ENCODE results near the gene TPP2.

TPP2 gene

DNA sequence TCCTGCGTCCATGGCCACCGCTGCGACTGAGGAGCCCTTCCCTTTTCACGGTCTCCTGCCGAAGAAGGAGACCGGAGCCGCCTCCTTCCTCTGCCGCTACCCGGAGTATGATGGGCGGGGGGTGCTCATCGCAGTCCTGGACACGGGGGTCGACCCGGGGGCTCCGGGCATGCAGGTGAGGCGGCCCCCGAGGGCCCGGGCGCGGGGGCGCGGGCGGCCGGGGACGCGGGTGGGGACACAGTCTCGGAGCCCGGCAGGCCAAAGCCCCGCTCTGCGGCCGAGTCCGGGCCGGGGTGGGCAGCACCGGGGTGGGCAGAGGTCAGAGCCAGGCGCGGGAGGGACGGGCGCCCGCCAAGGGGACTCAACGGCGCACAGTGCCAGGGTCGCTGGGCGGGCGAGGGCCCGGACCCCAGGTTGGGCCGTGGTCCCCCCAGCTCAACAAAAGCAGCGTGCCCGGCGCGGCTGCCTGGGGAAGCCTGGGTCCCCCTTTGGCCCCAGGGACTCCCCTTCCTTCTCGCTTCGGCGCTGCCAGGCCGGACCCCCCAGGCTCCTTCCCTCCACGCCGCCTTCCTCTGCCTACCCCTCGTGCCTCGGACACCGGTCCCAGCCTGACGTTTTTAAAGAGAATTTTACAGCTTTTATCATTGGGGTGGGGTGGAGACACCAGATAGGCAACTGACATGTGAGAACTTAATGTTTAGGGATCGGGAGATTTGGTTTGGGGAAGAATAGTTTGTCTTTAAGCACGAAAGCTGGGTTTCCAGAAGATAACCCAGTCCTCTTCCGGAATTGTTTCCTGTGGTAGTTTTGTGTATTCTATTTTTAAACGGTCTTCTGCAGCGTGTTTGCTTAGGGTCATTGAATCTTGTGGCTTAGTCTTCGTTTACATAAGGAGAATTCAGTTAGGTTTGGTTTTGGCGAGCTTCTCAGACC, 509 bp downstream of the TPP2 start:
- DNase-seq (ENCODE audit: low read depth): no peak

DNA sequence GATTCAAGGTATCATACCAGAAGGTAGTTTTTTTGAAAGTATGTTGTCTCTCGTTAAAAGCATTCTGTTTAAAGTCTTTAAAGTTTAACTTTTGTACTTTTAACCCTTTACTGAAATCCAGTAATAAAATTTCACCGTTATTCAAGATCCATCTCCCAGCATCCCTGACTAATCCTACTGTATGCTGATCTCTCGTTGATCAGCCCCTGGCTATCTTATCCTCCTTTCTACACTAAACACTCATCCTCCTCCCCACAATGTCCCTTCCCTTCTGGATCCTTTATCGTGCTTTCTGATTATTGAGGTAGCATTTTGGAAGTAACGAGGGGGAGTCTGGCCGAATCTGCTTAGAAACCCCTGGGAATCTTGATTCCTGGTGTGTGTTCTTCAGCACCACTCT, 1.3 kb downstream of the TPP2 start:
- no peak for DNase-seq (ENCODE audit: low read depth)

DNA sequence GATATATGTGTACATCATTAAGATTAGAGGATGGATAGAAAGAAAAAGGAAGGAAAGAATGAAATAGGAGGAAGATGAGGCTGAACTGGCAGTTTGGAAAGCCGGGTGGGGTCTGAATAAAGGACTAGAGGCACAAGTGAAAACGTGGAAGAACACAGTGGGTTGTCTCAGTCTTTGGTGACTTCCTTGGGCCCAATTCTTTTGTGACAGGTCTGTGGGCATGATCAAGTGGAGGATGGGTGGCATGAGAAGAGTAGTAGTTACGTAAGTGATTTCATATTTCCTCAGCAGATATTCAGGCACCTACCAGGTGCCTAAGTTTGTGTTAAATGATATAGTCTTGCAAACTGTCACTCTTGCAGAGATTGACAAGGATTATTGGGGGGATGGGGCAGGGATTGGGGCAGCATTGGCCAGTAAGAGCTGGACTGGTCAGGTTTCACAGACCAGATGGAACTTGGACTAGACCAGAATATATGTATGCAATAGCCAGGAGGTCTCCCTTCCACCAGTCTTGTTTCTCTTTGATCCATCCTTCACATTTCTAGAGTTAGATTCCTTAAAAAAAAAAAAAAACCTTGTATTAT, 2.7 kb downstream of the TPP2 start:
- no peak for DNase-seq (ENCODE audit: low read depth)

DNA sequence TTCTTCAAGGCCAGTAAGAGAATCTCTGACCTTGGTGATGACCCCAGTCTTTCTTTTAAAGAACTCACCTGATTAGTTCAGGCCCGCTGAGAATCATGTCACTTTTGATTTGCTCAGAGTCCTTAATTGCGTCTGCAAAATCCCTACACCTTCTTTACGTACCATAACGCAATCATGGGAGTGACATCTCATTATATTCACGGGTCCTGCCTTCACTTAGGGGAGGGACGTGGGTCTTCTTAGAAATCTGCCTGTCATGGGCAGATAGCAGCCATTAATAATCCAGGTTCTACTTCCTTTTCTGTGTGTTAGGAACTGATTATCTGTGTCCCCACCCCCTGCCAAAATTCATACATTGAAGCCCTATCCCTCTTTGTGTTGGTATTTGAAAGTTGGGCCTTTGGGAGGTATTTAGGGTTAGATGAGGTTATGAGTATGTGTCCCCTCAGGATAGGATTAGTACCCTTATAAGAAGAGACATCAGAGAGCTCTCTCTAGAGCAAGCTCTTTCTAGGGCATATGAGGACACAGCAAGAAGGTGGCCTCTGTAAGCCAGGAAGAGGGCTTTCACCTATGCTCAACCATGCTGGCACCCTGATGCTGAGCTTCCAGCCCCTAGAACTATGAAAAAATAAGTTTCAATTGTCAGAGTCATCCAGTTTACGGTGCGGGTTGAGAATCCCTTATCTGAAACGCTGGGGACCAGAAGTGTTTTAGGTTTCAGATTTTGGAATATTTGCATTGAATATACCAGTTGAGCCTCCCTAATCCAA, 9.9 kb downstream of the TPP2 start:
- DNase-seq (ENCODE audit: low read depth): no peak

DNA sequence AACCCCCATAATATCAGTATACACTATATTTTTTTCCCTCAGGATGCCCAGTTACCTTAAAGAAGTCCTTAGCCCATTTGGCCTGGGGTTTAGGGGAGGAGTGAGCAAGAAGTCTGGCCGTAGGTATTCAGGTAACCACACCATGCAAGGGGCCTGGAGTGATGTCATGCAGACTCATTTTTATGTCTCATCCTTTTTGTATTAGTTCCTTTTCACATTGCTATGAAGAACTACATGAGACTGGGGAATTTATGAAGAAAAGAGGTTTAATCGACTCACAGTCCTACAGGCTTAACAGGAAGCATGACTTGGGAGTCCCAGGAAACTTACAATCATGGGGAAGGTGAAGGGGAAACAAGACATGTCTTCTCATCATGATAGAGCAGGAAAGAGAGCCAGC, 12.2 kb downstream of the TPP2 start:
- no peak for DNase-seq (ENCODE audit: low read depth)

DNA sequence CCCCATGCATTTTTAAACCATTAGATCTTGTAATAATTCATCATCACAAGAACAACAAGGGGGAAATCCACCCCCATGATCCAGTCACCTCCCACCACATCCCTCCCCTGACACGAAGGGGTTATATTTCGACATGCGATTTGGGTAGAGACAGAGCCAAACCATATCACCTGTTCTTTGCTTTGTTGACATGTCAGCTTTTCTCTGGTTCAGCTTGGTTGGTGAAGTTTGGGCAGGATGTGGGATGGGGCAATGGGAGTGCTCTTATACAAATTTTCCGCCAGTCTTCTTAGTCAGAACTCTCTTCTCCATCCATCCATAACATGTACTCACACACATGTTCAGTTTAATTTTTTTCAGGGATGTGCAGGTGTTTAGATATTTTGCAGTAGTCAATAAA, 12.9 kb downstream of the TPP2 start:
- DNase-seq (ENCODE audit: low read depth): no peak

DNA sequence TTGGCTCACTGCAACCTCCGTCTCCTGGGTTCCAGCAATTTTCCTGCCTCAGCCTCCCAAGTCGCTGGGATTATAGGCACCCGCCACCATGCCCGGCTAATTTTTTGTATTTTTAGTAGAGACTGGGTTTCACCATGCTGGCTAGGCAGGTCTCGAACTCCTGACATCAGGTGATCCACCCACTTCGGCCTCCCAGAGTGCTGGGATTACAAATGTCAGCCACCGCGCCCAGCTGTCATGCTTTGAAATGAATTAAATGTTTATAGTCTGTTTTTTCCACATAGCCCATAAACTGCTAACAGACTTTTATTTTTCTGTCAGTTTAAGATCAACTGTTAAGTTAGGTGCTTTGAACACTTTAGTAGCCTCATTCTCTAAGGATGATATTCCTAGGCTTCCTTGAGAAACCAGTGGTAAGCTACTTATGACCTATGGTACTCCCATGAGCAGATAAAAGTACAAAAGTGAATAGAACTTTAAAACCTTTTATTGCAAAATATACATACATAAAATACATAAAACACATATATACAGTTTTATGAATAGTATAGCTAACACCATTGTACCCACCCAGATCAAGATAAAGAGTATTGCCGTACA, 13.6 kb downstream of the TPP2 start:
- DNase-seq (ENCODE audit: low read depth): no peak

DNA sequence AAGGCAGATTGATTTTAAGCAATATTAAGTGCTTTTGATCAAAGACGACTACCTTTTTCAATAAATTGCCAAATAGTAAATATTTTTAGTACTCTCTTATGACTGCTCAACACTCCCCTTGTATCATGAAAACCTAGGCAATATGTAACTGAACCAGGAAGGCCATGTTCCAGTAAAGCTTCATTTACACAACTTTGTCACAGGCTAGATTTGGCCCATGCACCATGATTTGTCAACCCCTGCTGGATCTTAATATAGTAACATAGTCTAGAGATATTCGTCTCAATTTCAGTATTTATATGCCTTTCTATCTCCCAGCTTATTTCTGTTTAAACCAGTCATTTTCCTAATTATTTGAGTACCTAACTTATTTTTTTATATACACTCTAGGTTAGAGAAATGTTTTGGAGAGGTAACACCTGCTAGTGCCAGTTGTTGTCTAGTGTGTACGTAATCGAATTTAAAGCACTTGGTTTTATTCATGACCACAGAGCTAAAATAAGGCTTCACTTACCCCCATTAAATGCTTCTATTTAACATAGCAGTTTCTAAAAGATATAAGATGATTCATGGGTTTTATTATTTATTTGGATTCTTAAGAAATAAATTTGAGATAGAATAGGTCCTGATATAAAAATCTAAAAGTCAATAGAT, 21.0 kb downstream of the TPP2 start:
- DNase-seq (ENCODE audit: low read depth): no peak

DNA sequence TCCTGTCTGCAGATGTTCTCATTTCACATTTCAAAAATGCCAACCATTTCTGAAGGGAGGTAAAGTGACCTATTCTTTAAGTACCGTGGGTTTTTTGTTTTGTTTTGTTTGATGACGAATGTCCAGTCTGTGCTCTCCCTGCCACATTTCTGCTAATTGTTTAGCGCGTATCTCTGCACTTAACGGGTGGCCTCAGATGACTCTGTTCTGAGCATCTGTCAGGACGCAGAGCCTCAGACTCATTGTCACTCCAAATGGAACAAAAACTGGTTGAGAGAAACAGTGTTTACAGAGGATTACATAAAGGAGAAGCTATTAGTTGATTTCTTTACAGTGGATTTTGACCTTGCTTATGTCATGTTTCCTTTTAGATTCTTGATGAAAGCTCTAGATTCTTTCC, 23.7 kb downstream of the TPP2 start:
- no peak for DNase-seq (ENCODE audit: low read depth)

DNA sequence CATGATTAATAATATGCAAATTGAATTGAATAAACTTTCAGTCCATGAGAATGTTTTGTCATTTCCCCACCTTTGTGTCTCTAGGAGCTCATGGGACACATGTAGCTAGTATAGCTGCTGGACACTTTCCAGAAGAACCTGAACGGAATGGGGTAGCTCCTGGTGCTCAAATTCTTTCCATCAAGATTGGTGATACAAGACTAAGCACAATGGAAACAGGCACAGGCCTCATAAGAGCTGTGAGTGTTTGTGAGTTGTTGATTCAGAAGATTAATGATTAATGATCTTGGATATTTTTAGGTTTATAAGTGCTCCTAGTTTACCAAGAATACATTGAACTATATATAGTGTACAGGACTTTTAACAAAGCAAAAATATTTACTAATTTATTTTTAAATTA, 30.1 kb downstream of the TPP2 start:
- no peak for DNase-seq (ENCODE audit: low read depth)

DNA sequence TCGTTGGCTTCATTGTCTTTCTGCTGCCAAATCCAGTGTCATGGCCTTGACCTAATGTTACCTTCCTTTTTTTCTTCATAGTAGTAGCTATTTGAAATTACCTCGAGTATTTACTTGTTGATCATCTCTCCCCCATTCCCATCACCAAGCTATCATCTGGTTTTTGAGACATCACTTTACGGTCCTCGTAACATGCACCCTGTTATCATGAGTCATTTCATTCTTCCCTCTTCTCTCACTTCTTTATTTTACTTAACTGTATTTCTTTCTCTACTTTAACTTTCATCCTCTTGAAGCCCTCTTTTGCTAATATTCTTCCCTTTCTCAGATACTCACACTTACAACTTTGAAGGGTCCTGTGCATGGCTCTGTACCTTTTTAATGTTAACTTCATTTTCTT, 31.8 kb downstream of the TPP2 start:
- DNase-seq (ENCODE audit: low read depth): no peak

DNA sequence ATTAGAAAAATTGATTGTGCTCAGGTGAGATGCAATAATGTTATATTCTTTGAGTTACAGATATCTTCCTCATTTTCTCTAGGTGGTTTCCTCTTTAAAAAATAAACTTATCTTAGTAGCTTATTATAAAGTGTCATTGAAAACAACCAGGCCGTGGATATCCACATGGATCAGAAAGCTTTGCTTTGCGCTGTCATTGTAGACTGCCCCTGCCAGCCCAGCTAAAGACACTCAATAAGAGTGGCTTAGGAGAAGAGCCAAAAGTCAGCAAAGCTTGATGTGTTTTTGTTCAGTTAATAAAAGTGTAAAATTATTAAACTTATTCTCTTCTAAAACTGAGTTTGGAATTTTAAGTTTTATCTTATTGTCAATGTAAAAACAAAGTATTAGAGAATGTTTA, 34.4 kb downstream of the TPP2 start:
- DNase-seq (ENCODE audit: low read depth): no peak

DNA sequence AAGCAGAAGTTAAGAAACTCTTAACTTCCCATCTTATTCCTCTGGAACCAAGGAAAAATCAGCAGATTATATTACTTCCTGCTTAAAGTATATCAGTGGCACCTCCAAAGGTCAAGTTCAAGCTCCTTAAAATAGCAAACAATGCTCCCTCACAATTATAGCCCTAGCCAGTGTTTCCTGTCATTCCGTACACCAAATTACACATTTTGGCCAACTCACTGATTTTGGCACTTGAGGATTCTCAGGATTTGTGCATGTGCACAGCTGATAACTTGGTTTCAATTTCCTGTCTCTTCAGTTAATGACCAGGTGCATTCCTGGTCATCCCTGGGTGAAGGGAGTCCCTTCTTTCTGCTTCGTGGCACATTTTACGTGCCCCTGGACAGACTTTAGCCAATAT, 42.0 kb downstream of the TPP2 start:
- no peak for DNase-seq (ENCODE audit: low read depth)

DNA sequence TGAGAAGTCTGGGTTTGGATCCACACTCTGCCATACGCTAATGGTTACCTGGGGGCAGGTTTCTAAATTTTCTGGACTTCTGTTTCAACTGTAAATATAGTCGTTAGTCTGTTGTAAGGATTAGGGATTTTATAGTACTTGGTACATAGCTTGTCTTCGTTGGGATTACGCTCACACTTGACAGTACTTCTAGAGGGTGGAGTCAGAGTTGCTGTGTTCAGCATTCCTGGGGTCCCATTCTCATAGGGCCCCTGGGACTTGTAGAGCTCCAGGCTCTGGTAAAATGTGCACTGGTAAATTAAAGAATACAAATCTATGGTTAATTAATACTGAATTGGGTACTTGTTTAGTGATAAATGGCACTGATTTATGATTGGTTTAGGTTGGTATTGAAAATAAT, 45.2 kb downstream of the TPP2 start:
- no peak for DNase-seq (ENCODE audit: low read depth)

DNA sequence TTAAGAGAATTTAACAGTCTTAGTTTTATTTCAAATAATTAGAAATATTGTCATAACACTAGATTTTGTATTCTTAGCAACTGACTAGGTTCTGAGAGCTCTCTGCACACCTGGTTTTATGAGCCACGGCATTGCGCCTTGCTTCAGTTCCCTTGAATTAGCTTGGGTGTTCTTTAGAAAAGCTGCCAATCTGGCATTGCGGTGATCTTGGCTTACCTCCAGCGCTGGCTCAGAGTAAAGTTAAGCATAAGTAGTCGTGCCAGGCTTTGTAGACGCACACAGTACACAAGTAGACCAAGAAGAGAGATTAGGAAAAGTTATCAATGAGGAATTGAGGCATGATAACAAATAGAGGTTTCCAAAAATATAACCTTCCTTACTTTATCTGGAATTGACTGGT, 45.7 kb downstream of the TPP2 start:
- DNase-seq (ENCODE audit: low read depth): no peak

DNA sequence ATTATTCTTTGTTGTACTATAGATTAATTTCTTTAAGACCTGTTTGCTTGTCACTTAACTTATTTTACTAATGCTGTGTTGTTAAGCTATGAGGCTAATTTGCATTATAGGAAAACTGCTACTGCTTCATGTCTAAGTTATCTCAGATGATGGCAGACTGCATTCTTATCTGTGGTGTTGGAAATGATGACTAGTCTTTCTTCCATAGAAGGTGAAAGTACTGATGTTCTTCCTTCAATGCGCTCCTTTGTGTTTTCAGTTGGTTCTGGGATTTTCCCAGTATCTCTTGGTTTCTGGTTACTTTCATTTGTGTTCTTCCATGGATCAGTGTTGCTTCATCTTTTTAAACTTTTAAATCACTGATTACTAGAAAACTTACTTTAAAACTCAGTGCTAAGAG, 46.9 kb downstream of the TPP2 start:
- no peak for DNase-seq (ENCODE audit: low read depth)

DNA sequence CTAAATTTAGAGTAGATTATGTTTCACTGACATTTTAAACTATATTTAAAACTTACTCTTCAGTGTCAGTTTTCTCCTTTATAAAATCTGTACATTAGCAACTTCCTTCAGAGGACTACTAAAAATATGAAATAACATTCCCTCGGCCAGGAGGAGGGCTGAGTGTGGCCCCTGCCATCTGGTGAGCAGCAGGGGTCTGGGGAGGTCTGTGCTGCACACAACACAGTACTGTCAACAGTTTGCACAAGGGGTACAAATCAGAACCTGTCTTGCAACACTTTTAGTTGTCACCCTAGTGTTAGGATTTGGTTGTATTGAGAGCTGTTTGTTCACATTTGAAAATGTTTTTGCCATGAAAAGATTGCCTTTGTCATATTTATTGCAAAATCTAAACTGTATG, 48.9 kb downstream of the TPP2 start:
- DNase-seq (ENCODE audit: low read depth): no peak

DNA sequence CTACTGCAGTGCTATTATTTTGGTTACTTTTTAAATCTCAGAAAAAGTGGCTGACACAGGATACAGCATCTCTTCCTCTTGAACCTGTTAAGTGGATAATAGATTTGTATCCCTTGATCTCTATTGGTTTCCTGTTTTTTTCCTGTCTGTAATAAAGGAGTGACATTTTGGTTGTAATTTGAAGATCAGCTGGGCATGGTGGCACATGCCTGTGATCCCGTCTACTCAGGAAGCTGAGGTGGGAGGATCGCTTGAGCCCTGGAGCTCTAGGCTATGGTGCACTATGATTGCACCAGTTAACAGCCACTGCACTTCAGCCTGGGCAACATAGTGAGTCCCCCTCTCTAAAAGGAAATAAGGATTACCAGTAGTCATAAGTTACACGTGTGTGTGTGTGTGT, 51.3 kb downstream of the TPP2 start:
- no peak for DNase-seq (ENCODE audit: low read depth)

DNA sequence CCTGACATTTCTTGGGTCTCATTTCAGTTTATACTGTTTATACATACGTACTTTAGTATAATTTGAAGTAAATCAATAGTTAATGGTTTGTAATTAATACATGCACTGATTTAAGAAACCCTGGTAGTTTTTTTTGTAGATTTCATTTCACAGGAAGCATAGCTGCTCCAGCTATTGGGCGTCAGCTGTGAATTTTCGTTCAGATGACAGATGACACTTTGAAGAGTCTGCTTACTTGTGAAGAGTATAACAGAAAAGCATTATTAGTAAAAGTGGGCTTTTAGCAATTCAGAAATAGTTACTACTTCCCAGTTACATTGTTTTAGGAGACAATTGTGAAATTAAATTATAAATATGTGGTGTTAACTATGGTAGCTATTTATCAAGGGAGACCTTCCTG, 53.7 kb downstream of the TPP2 start:
- DNase-seq (ENCODE audit: low read depth): no peak

DNA sequence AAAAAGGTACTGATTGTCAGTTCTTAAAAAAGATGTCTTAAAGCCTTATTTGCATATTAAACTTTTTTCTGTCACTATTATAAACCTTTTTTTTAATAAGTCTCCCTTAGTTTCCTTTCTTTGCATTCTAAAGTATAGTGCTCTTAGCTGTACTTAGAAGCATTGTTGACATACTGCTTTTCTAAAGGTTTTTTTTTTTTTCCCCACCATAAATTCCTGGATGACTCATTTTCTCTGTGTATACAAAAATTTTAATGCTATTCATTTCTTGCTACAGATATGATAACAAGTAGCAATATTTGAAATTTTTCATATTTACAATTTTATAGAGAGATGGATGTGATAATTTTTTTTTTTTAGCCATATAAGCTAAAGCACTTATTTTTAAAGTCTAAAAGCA, 54.6 kb downstream of the TPP2 start:
- no peak for DNase-seq (ENCODE audit: low read depth)

DNA sequence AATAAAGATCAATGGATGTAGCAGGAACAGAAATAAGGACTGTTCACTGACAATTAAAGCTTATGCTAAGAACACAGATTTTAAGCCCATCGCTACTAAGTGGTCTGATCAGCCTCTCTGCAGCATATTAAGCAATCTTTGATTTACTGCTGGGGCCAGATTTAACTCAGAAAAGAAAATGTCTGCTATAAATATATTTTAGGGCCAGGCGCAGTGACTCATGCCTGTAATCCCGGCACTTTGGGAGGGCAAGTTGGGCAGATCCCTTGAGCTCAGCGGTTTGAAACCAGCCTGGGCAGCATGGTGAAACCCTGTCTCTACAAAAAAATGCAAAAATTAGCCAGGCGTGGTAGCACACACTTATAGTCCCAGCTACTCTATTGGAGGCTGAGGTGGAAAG, 55.1 kb downstream of the TPP2 start:
- no peak for DNase-seq (ENCODE audit: low read depth)

DNA sequence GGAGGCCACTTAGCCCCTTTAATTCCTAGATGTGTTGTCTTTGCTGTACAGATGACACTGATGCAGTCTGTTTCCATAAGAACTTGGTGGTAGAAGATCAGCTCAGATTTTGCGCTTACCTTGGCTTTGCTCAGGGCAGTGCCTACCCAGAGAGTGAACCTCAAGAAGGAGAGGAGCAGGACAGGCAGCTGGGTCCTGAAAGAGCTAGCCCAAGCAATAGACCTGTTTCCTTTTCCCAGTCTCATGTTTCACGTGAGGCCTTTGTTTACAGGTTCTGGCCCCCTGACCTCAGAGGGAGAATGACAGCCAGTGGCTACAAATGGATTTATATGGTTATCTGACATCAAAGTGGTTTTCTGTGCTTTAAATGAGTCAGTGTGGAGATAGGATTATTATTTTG, 58.0 kb downstream of the TPP2 start:
- DNase-seq (ENCODE audit: low read depth): no peak
